ENCODE data around the gene ADAMTS15. TPM values are rescaled to one million over a fixed set of nuclear protein-coding genes. Genes with fewer than 3 reads are reported as not detected.

Gene ADAMTS15
- total RNA-seq, 1 donor from 2014 or later = 15.7 TPM

GRCh38 chr11:130469181-130469580 lies 20.7 kb downstream of the ADAMTS15 start:
- Histone ChIP-seq H3K4me1 (ENCODE audit: control insufficient read depth in 3 of 3, insufficient read depth in 3 of 3, low read length in 3 of 3) (no peaks in the 10 kb centered on the region), H3K36me3 (ENCODE audit: control insufficient read depth in 3 of 3, insufficient read depth in 3 of 3, low read length in 3 of 3) (peaks cover 0 to 16% (median 12%) of the 10 kb centered on the region in 3 donors), H3K4me3 (ENCODE audit: low read length in 3 of 3) (no peak overlapping the region), H3K9me3 (ENCODE audit: control insufficient read depth in 3 of 3, low read length in 3 of 3) (no peaks in the 10 kb centered on the region), H3K27me3 (ENCODE audit: control insufficient read depth in 3 of 3, insufficient read depth in 3 of 3, low read length in 3 of 3) (no peaks in the 10 kb centered on the region), H3K9ac (ENCODE audit: low read depth in 1 of 3, low read length in 3 of 3) (no peak overlapping the region), H3K27ac (ENCODE audit: low read depth, low read length) (no peak overlapping the region)

- Histone ChIP-seq H3K9ac (ENCODE audit: low read depth in 1 of 3, low read length in 3 of 3) (no peak overlapping the region), H3K27ac (ENCODE audit: low read depth, low read length) (no peak overlapping the region), H3K27me3 (ENCODE audit: control insufficient read depth in 3 of 3, insufficient read depth in 3 of 3, low read length in 3 of 3) (no peaks in the 10 kb centered on the region), H3K4me1 (ENCODE audit: control insufficient read depth in 3 of 3, insufficient read depth in 3 of 3, low read length in 3 of 3) (peaks cover 0 to 2% (median under 1%) of the 10 kb centered on the region in 3 donors), H3K36me3 (ENCODE audit: control insufficient read depth in 3 of 3, insufficient read depth in 3 of 3, low read length in 3 of 3) (peaks cover 0 to 20% (median 9%) of the 10 kb centered on the region in 3 donors), H3K9me3 (ENCODE audit: control insufficient read depth in 3 of 3, low read length in 3 of 3) (no peaks in the 10 kb centered on the region), H3K4me3 (ENCODE audit: low read length in 3 of 3) (no peak overlapping the region)
These were observed 22.6 kb downstream of the ADAMTS15 start for GRCh38 chr11:130470832-130471706.

- Histone ChIP-seq H3K4me1 (ENCODE audit: control insufficient read depth in 3 of 3, insufficient read depth in 3 of 3, low read length in 3 of 3) (peaks cover 6 to 10% (median 8%) of the 10 kb centered on the region in 3 donors), H3K9me3 (ENCODE audit: control insufficient read depth in 3 of 3, low read length in 3 of 3) (no peaks in the 10 kb centered on the region), H3K4me3 (ENCODE audit: low read length in 3 of 3) (no peak overlapping the region), H3K36me3 (ENCODE audit: control insufficient read depth in 3 of 3, insufficient read depth in 3 of 3, low read length in 3 of 3) (peaks cover 0 to 17% (median 3%) of the 10 kb centered on the region in 3 donors), H3K9ac (ENCODE audit: low read depth in 1 of 3, low read length in 3 of 3) (no peak overlapping the region), H3K27ac (ENCODE audit: low read depth, low read length) (no peak overlapping the region), H3K27me3 (ENCODE audit: control insufficient read depth in 3 of 3, insufficient read depth in 3 of 3, low read length in 3 of 3) (no peaks in the 10 kb centered on the region)
These were observed 23.4 kb downstream of the ADAMTS15 start for GRCh38 chr11:130471731-130472433.

GRCh38 chr11:130472434-130472961 lies 24.1 kb downstream of the ADAMTS15 start:
- Histone ChIP-seq H3K36me3 (ENCODE audit: control insufficient read depth in 3 of 3, insufficient read depth in 3 of 3, low read length in 3 of 3) (peaks cover 0 to 17% (median 3%) of the 10 kb centered on the region in 3 donors), H3K4me1 (ENCODE audit: control insufficient read depth in 3 of 3, insufficient read depth in 3 of 3, low read length in 3 of 3) (peaks cover 11 to 14% (median 13%) of the 10 kb centered on the region in 3 donors), H3K4me3 (ENCODE audit: low read length in 3 of 3) (no peak overlapping the region), H3K9ac (ENCODE audit: low read depth in 1 of 3, low read length in 3 of 3) (no peak overlapping the region), H3K27ac (ENCODE audit: low read depth, low read length) (no peak overlapping the region), H3K9me3 (ENCODE audit: control insufficient read depth in 3 of 3, low read length in 3 of 3) (no peaks in the 10 kb centered on the region), H3K27me3 (ENCODE audit: control insufficient read depth in 3 of 3, insufficient read depth in 3 of 3, low read length in 3 of 3) (no peaks in the 10 kb centered on the region)

GRCh38 chr11:130473056-130473794 lies 24.8 kb downstream of the ADAMTS15 start:
- no peak overlapping the region for H3K9ac ChIP-seq (ENCODE audit: low read depth in 1 of 3, low read length in 3 of 3)
- H3K27ac ChIP-seq (ENCODE audit: low read depth, low read length) = no peak overlapping the region
- peaks cover 16 to 21% (median 18%) of the 10 kb centered on the region in 3 donors for H3K4me1 ChIP-seq (ENCODE audit: control insufficient read depth in 3 of 3, insufficient read depth in 3 of 3, low read length in 3 of 3)
- no peak overlapping the region for H3K4me3 ChIP-seq (ENCODE audit: low read length in 3 of 3)
- H3K36me3 ChIP-seq (ENCODE audit: control insufficient read depth in 3 of 3, insufficient read depth in 3 of 3, low read length in 3 of 3) = peaks cover 0 to 17% (median 3%) of the 10 kb centered on the region in 3 donors
- no peaks in the 10 kb centered on the region for H3K27me3 ChIP-seq (ENCODE audit: control insufficient read depth in 3 of 3, insufficient read depth in 3 of 3, low read length in 3 of 3)
- H3K9me3 ChIP-seq (ENCODE audit: control insufficient read depth in 3 of 3, low read length in 3 of 3) = no peaks in the 10 kb centered on the region

- H3K9me3 ChIP-seq (ENCODE audit: control insufficient read depth in 3 of 3, low read length in 3 of 3) = no peaks in the 10 kb centered on the region
- H3K36me3 ChIP-seq (ENCODE audit: control insufficient read depth in 3 of 3, insufficient read depth in 3 of 3, low read length in 3 of 3) = peaks cover 0 to 17% (median 3%) of the 10 kb centered on the region in 3 donors
- H3K9ac ChIP-seq (ENCODE audit: low read depth in 1 of 3, low read length in 3 of 3) = no peak overlapping the region
- H3K27me3 ChIP-seq (ENCODE audit: control insufficient read depth in 3 of 3, insufficient read depth in 3 of 3, low read length in 3 of 3) = no peaks in the 10 kb centered on the region
- peaks cover 17 to 28% (median 24%) of the 10 kb centered on the region in 3 donors for H3K4me1 ChIP-seq (ENCODE audit: control insufficient read depth in 3 of 3, insufficient read depth in 3 of 3, low read length in 3 of 3)
- no peak overlapping the region for H3K27ac ChIP-seq (ENCODE audit: low read depth, low read length)
- no peak overlapping the region for H3K4me3 ChIP-seq (ENCODE audit: low read length in 3 of 3)
These were observed 25.4 kb downstream of the ADAMTS15 start for GRCh38 chr11:130473795-130474377.

- H3K27ac ChIP-seq (ENCODE audit: low read depth, low read length) = no peak overlapping the region
- H3K36me3 ChIP-seq (ENCODE audit: control insufficient read depth in 3 of 3, insufficient read depth in 3 of 3, low read length in 3 of 3) = peaks cover 0 to 15% (median 3%) of the 10 kb centered on the region in 3 donors
- H3K27me3 ChIP-seq (ENCODE audit: control insufficient read depth in 3 of 3, insufficient read depth in 3 of 3, low read length in 3 of 3) = no peaks in the 10 kb centered on the region
- peaks cover 22 to 29% (median 27%) of the 10 kb centered on the region in 3 donors for H3K4me1 ChIP-seq (ENCODE audit: control insufficient read depth in 3 of 3, insufficient read depth in 3 of 3, low read length in 3 of 3)
- H3K9ac ChIP-seq (ENCODE audit: low read depth in 1 of 3, low read length in 3 of 3) = no peak overlapping the region
- H3K9me3 ChIP-seq (ENCODE audit: control insufficient read depth in 3 of 3, low read length in 3 of 3) = no peaks in the 10 kb centered on the region
- H3K4me3 ChIP-seq (ENCODE audit: low read length in 3 of 3) = no peak overlapping the region
These were observed 26.4 kb downstream of the ADAMTS15 start for GRCh38 chr11:130474637-130475400.

- peaks cover 22 to 33% (median 27%) of the 10 kb centered on the region in 3 donors for H3K4me1 ChIP-seq (ENCODE audit: control insufficient read depth in 3 of 3, insufficient read depth in 3 of 3, low read length in 3 of 3)
- H3K9ac ChIP-seq (ENCODE audit: low read depth in 1 of 3, low read length in 3 of 3) = no peak overlapping the region
- no peaks in the 10 kb centered on the region for H3K27me3 ChIP-seq (ENCODE audit: control insufficient read depth in 3 of 3, insufficient read depth in 3 of 3, low read length in 3 of 3)
- H3K27ac ChIP-seq (ENCODE audit: low read depth, low read length) = no peak overlapping the region
- H3K36me3 ChIP-seq (ENCODE audit: control insufficient read depth in 3 of 3, insufficient read depth in 3 of 3, low read length in 3 of 3) = peaks cover 0 to 15% (median 3%) of the 10 kb centered on the region in 3 donors
- H3K9me3 ChIP-seq (ENCODE audit: control insufficient read depth in 3 of 3, low read length in 3 of 3) = no peaks in the 10 kb centered on the region
- no peak overlapping the region for H3K4me3 ChIP-seq (ENCODE audit: low read length in 3 of 3)
These were observed 27.1 kb downstream of the ADAMTS15 start for GRCh38 chr11:130475426-130476053.
